Loucy (cell line): ENCODE data around the gene TRAPPC12.

Experiments used
- H2AFZ ChIP-seq: fragments of 200-600 bp; sonication (generic); 2 replicates; pipeline ENCODE4 v1.6.0; 2016; ENCODE audit warnings: antibody characterized with exemption, mild to moderate bottlenecking, low read length, moderate library complexity
- H3F3A ChIP-seq: fragments of 200-600 bp; 2 replicates; pipeline ENCODE4 v1.6.0; 2016; ENCODE audit warnings: antibody characterized with exemption, low read depth, mild to moderate bottlenecking
- H3K27me3 ChIP-seq: fragments of 200-600 bp; sonication (generic); 2 replicates; pipeline ENCODE4 v1.6.1; 2014; ENCODE audit warnings: low read length, mild to moderate bottlenecking; ENCODE audit not compliant: insufficient read depth, poor library complexity, severe bottlenecking
- H3K36me3 ChIP-seq: fragments of 200-600 bp; sonication (generic); 2 replicates; pipeline ENCODE4 v1.6.1; 2016; ENCODE audit warnings: low read length; ENCODE audit not compliant: insufficient read depth
- H3K4me1 ChIP-seq: fragments of 200-600 bp; sonication (generic); 2 replicates; pipeline ENCODE4 v1.5.1; 2014; ENCODE audit warnings: low read length, mild to moderate bottlenecking; ENCODE audit not compliant: insufficient read depth, poor library complexity, severe bottlenecking
- H3K4me2 ChIP-seq: fragments of 200-600 bp; sonication (generic); 2 replicates; pipeline ENCODE4 v1.6.0; 2014; ENCODE audit warnings: antibody characterized with exemption, low read length, low read depth, mild to moderate bottlenecking; ENCODE audit not compliant: poor library complexity, severe bottlenecking
- H3K4me3 ChIP-seq: fragments of 200-600 bp; sonication (generic); 2 replicates; pipeline ENCODE4 v1.5.1; 2014; ENCODE audit warnings: low read length, mild to moderate bottlenecking, mixed read lengths; ENCODE audit not compliant: poor library complexity, severe bottlenecking
- H3K79me2 ChIP-seq: fragments of 200-600 bp; sonication (generic); 2 replicates; pipeline ENCODE4 v1.6.1; 2014; ENCODE audit warnings: low read length; ENCODE audit not compliant: insufficient read depth
- H3K9ac ChIP-seq: fragments of 200-600 bp; sonication (generic); 2 replicates; pipeline ENCODE4 v1.6.0; 2014; ENCODE audit warnings: mild to moderate bottlenecking, low read depth, low read length, moderate library complexity; ENCODE audit not compliant: poor library complexity, severe bottlenecking
- H3K9me2 ChIP-seq: fragments of 200-600 bp; sonication (generic); replicated peaks from 2 replicates; pipeline ENCODE4 v1.6.1; 2016; ENCODE audit warnings: low read depth, low read length, mixed read lengths
- H3K9me3 ChIP-seq: fragments of 200-600 bp; sonication (generic); 2 replicates; pipeline ENCODE4 v1.6.1; 2014; ENCODE audit warnings: mild to moderate bottlenecking, antibody characterized with exemption, low read length, low read depth; ENCODE audit not compliant: insufficient read depth
- H4K20me1 ChIP-seq: fragments of 200-600 bp; sonication (generic); 2 replicates; pipeline ENCODE4 v1.6.0; 2014; ENCODE audit warnings: antibody characterized with exemption, low read length, mild to moderate bottlenecking; ENCODE audit not compliant: insufficient read depth, poor library complexity, severe bottlenecking
- EZH2phosphoT487 ChIP-seq: fragments of 200-600 bp; IDR thresholded peaks from 2 replicates; pipeline ENCODE4 v1.6.1; 2018; ENCODE audit warnings: antibody characterized with exemption, mild to moderate bottlenecking, moderate library complexity, borderline replicate concordance
- TF ChIP-seq, protein P1 (sequence below): fragments of 200-600 bp; sonication (generic); conservative IDR thresholded peaks from 2 replicates; pipeline ENCODE4 v1.5.1; 2014; ENCODE audit warnings: mild to moderate bottlenecking, antibody characterized with exemption, low read length

Gene TRAPPC12

DNA sequence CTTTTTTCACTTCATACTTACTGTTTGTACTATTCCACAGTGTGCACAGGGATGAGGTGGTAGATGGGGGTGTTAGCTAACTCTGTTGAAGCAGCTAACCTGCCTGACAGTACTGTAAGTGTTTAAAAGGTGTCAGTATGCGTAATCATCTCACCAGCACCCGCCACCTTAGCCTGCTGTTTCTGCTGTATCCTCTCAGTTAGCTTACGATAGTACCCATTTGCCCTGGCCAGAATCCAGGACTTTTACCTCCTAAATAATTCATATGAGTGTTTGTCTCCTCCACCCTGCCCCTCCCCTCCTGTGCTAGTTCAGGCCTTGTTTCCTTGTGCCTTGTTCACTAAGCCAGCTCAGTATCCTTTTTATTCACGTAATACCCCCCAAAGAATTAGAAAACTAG is 34.2 kb downstream of the TRAPPC12 start:
- H3K79me2 ChIP-seq: no peaks in the 10 kb centered on the region
- H3K9me2 ChIP-seq: no peaks in the 10 kb centered on the region
- no peak overlapping the region for H2AFZ ChIP-seq
- no peak overlapping the region for H3K9ac ChIP-seq
- no peaks in the 10 kb centered on the region for H3K27me3 ChIP-seq
- H3K4me2 ChIP-seq: no peak overlapping the region
- H3F3A ChIP-seq: no peaks in the 10 kb centered on the region
- peaks cover 24% of the 10 kb centered on the region; the same call in 1 of the 2 replicates for H3K36me3 ChIP-seq
- no peak for TF ChIP-seq EZH2phosphoT487
- TF ChIP-seq, protein P1, sequence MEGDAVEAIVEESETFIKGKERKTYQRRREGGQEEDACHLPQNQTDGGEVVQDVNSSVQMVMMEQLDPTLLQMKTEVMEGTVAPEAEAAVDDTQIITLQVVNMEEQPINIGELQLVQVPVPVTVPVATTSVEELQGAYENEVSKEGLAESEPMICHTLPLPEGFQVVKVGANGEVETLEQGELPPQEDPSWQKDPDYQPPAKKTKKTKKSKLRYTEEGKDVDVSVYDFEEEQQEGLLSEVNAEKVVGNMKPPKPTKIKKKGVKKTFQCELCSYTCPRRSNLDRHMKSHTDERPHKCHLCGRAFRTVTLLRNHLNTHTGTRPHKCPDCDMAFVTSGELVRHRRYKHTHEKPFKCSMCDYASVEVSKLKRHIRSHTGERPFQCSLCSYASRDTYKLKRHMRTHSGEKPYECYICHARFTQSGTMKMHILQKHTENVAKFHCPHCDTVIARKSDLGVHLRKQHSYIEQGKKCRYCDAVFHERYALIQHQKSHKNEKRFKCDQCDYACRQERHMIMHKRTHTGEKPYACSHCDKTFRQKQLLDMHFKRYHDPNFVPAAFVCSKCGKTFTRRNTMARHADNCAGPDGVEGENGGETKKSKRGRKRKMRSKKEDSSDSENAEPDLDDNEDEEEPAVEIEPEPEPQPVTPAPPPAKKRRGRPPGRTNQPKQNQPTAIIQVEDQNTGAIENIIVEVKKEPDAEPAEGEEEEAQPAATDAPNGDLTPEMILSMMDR: no peak
- no peaks in the 10 kb centered on the region for H3K4me1 ChIP-seq
- no peaks in the 10 kb centered on the region for H4K20me1 ChIP-seq
- no peak overlapping the region for H3K4me3 ChIP-seq
- no peaks in the 10 kb centered on the region for H3K9me3 ChIP-seq

DNA sequence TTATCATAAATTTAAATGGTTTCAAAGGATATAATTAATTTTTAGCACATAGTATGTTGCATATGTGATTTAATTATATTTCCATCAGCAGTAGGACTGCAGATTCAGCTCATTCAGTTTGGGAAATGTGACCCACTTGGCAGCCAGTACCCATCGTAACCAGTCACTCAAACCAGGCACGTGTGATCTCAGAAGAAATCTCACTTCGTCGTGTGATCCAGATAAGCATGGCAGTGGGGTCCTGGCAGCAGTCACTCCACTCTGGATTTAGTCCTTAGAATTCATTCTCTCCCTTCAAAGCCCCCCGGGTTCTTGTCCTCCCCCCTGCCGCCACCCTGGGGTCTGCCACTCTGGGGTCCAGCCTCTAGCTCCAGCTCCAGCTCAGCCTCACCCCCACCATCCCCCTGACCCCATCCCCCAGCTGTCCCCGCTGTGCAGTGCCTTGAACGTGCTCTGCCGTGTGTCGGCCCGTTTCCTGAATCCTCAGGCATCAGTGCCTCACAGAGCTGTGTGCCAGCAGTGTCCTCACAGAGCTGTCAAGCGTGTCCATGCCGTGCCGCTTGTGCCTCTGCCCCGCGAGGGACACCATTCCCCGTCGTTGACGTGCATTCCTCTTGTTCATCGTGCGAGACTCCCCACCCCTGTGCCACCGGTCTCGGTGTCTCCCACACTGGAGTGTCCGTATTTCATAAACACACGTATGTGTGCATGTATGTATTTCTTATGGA is 34.8 kb downstream of the TRAPPC12 start:
- no peak overlapping the region for H3K4me2 ChIP-seq
- H2AFZ ChIP-seq: no peak overlapping the region
- no peaks in the 10 kb centered on the region for H3K79me2 ChIP-seq
- no peaks in the 10 kb centered on the region for H3K4me1 ChIP-seq
- H3F3A ChIP-seq: no peaks in the 10 kb centered on the region
- H3K9me2 ChIP-seq: no peaks in the 10 kb centered on the region
- H4K20me1 ChIP-seq: no peaks in the 10 kb centered on the region
- peaks cover 25% of the 10 kb centered on the region; the same call in 1 of the 2 replicates for H3K36me3 ChIP-seq
- no peaks in the 10 kb centered on the region for H3K27me3 ChIP-seq
- H3K9me3 ChIP-seq: no peaks in the 10 kb centered on the region
- no peak for TF ChIP-seq EZH2phosphoT487
- TF ChIP-seq, protein P1: no peak
- H3K9ac ChIP-seq: no peak overlapping the region
- H3K4me3 ChIP-seq: no peak overlapping the region

DNA sequence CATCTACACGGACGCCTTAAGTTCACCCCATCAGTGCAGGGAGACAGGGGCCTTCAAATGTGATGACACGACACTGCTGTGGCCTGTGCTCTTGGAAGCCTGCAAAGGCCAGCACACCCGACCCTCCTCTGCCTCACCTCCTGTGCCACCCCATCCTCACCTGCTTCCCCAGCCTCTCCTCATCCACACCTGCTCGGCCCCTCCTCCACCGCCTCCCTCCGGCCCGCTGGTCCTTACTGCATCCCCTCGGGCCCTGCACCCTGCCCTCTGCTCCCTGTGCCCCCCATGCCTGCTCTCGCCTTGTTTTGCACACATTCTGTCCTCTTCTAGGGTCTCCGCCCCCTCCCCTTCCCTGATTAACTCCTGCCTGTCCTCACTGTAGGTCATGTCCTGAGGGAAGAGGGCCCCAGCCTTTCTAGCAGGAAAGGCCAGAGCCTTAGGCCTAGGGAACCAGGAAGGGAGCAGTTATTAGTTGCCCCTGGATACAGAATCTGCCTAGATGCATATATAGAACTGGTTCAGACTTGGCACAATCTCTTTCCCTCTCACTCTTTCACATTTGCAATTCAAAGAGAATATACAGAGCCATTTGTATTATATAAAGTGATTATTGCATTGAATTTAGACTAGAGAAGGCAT is 39.4 kb downstream of the TRAPPC12 start:
- H2AFZ ChIP-seq: no peak overlapping the region
- H3K4me2 ChIP-seq: no peak overlapping the region
- no peaks in the 10 kb centered on the region for H3K4me1 ChIP-seq
- H3K9ac ChIP-seq: no peak overlapping the region
- H4K20me1 ChIP-seq: no peaks in the 10 kb centered on the region
- no peaks in the 10 kb centered on the region for H3K27me3 ChIP-seq
- H3K9me2 ChIP-seq: no peaks in the 10 kb centered on the region
- no peaks in the 10 kb centered on the region for H3K9me3 ChIP-seq
- no peak overlapping the region for H3K4me3 ChIP-seq
- H3K79me2 ChIP-seq: no peaks in the 10 kb centered on the region
- no peaks in the 10 kb centered on the region for H3F3A ChIP-seq
- TF ChIP-seq EZH2phosphoT487: no peak
- TF ChIP-seq, protein P1: no peak
- peaks cover 48% of the 10 kb centered on the region; the same call in 1 of the 2 replicates for H3K36me3 ChIP-seq
